T1000 (cell line): Measurements from ENCODE around the gene MT1A.

Source experiments
- DNase-seq: peaks from one replicate; lab custom pipeline; 2025; ENCODE audit warnings: mixed read lengths; lab: John Stamatoyannopoulos, UW

Gene MT1A

DNA sequence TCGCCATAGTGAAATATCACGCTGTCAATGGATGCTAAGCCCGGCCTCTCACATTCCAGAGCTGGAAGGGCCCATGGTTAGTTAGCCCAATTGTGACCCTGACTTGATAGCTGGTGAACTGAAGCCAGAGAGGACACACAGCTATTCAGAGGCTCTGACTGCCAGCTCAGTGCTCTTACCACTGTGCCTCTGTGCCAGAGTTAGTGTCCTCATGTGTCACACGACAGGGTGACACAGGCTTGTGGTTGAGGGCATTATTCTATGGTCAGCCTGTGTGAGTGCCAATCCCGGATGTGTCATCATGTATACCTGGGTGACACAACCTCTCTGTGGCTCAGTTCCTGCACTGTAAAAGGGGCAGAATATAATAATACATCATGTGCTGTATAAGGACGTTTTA lies 41.4 kb downstream of the MT1A start:
- no peak for DNase-seq

GRCh38 chr16:56681939-56682702 lies 43.7 kb downstream of the MT1A start, which contains the start of gene MT1X:
MT1X (plus strand) TSS chr16:56682470; CDS start chr16:56682541, 71 bp downstream.
- DNase-seq, result peak; percentile 74

DNA sequence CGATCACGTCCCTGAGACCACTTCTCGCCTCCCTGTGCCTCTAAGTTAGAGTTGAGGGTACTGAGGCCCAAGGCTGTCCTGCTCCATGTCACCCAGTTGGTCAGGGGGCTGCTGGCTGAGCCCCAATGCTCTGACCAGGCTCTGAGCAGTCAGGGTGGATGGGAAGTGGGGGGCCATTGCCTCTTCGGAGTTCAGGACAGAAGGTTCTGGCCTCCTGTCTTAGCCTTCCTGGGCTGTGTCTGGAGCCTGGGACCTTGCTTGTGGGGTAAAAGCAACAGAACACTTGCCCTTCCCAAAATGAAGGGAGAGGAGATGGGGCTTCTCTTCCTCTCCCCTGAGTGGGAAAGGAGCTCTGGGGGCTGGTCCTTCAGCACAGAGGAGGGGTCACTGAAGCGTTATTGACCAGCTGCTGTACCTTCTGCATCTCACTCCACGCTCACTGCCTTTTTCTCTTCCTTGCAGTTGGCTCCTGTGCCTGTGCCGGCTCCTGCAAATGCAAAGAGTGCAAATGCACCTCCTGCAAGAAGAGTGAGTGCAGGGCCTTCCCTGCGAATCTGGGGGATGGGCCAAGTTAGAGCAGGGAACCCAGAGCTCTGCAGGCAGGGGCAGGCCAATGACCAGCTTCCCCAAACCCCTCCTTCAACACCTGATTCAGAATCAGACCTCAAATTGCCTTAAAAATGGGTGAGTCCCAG lies 44.4 kb downstream of the MT1A start:
- DNase-seq, result no peak

DNA sequence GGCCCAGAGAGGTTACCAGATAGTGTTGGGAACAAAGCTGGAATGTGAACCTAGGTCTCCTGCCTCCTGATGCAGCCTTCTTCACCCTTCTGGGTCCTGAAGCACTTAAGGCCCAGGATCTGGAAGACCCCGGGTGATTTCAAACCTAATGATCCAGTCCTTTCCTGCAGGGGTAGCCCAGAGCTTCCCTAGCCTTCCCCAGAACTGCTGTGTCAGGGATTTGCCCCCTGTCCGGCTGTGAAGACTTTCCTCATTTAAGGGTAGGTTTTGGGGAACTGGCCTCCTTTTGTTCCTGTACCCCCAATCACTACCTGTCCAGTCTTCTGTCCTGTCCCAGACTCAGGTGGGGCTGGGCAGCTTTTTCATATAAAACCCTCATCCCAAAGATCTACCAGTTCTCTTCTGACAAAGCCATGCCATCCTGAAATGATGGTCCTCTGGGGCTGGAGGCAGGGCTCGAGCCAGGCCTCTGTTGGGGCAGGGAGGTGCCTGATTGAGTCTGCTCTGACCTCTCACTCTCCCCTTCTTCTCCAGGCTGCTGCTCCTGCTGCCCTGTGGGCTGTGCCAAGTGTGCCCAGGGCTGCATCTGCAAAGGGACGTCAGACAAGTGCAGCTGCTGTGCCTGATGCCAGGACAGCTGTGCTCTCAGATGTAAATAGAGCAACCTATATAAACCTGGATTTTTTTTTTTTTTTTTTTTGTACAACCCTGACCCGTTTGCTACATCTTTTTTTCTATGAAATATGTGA lies 45.1 kb downstream of the MT1A start:
- no peak for DNase-seq

GRCh38 chr16:56684256-56684925 lies 45.9 kb downstream of the MT1A start:
- DNase-seq, result no peak

GRCh38 chr16:56684926-56685590 lies 46.6 kb downstream of the MT1A start:
- no peak for DNase-seq

- no peak for DNase-seq
Observed at GRCh38 chr16:56686758-56687157, 48.3 kb downstream of the MT1A start.

GRCh38 chr16:56688762-56689161 lies 50.3 kb downstream of the MT1A start:
- DNase-seq, result no peak

DNA sequence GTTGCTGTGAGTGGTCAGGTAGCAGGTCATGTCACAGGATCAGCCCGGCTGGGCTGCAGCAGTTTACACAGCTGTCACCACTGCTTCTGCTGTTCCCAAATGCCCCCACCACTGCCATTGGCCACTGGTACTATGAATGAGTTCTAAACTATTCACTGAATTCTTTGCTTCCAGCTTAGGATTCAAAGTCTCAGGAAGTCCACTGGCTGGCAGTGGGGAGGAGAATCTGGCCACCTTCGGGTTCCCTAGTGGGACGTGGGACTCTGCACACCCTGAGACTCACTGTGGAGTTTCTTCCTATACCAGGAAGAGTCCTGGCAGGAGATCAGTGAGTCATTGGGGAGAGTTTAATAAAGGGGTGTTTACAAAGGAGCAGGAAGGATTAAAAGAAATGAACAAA lies 50.7 kb downstream of the MT1A start:
- DNase-seq, result no peak
